GM19455 (cell line): ENCODE data around the gene SEMA3A.
"Not testable (repeated sequence)": the region's sequence is repeated elsewhere in the genome, so short reads cannot be mapped to it uniquely, and the experiment has no call there.

Source experiments
- ATAC-seq: cut with Tn5 transposase; IDR thresholded peaks from one replicate; pipeline ENCODE4 v1.9.1; 2021; ENCODE audit not compliant: unreplicated experiment

SEMA3A gene

GRCh38 chr7:84157171-84157570 is 37.4 kb downstream of the SEMA3A start:
- ATAC-seq: no peak

DNA sequence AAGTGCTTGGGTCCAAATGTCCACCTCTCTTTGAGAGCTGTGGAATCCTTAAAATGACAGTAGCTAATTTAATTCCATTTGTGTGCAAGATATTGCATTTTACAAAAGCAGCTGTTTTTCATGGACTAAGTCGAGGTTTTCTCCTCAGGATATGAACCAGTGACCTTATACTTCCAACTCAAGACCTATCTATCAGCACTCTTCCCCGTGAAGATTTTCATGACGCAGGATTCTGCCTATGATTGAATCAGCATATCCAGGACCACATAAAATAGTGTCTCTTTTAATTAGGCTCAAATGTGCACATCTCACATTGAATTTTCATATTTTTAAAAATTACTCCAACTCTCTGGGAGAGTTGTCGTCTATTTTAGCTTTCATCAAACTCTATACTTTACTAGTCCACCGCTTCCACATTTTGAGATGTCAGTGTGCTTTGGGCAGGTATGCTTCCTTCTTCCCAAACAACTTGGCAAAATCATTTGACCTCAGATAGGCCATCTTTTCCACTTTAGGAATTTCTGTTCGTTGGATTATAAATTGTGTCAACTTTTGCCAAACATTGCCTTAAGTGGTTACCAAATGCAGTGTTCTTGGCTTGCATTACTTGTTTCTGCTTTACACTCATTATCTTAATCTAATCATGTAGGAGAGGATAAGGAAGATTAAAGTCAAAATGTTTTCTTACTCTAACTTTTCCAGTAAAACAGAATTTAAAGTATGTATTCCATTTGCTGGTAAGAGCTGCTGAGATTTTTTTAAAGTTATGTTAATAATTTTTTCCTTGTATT is 39.4 kb downstream of the SEMA3A start:
- ATAC-seq: no peak

- ATAC-seq: no peak
Observed at GRCh38 chr7:84152995-84153394, 41.6 kb downstream of the SEMA3A start.

GRCh38 chr7:84150370-84150769 is 44.2 kb downstream of the SEMA3A start:
- ATAC-seq: not testable (repeated sequence)

DNA sequence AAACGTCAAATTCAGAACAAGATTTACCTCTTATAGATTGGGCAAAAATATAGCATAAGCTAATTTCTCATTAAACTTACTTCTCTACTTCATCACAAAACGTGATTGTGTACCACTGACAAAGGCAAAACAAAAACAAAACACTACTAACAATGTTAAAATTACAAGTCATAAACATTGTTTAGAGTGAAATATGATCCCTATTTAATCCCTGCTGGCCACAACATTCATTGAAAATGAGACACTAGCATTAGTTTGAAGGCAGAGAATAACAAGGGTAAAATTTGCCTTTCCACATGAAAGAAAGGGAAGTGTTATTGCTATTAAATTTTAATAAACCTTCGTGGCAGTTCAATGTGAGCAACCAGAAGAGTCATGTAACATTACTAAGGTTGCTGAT is 45.0 kb downstream of the SEMA3A start:
- ATAC-seq: no peak

GRCh38 chr7:84145892-84146291 is 48.7 kb downstream of the SEMA3A start:
- ATAC-seq: no peak

- no peak for ATAC-seq
Observed at GRCh38 chr7:84144935-84145334, 49.7 kb downstream of the SEMA3A start.

DNA sequence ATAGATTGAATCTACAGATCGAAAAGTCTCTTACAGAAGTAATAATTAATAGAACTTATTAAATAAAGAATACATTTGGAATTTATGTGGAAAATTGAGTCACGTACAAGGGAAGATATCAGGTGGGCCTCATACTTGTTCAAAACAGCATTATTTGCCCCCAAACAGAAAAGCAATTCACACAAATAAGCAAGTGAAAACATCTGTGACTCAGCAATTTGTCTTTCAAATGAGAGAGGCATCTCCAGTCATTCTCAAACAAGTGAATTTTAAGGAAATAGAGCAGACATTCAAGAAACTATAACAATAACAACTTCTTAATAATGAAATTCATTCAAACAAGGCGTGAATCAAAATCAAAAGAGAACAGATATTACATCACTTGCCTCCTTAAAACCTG is 50.1 kb downstream of the SEMA3A start:
- ATAC-seq: no peak

DNA sequence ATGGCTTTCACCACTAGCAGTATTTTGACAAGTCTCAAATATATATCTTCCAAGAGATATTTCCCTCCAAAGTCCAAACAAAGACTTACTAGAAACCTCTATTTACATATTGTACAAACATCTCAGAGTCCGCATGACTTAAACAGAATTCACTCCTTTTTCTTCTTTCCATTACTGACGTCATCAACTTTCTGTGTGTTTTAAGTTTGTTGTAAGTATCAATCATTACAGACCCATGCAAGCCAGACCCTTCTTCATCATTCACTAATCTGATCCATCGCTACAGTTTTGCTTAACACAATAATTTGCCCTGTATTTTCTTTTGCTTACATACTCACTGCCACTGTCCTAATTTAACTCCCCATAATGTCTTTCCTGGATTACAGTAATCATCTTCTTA is 51.9 kb downstream of the SEMA3A start:
- no peak for ATAC-seq

GRCh38 chr7:84139986-84140729 is 54.4 kb downstream of the SEMA3A start:
- ATAC-seq: no peak

DNA sequence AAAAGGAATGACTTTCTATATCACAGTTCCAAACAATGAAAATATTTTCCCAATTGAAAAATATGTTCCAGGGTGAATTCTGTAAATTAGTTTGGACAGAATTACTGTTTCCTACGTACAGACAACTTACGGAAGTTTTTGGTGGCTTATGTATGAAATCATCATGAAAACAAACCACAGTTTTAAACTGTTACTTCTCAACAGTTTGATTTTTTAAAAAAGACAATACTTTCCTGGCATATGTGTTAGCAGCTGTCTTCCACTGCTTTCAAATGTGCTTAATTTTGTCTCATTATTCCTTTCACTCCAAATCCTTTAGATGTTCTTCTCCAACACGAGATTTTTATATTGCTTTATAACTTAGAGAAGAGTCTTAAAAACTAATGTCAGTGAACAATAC is 56.2 kb downstream of the SEMA3A start:
- no peak for ATAC-seq

DNA sequence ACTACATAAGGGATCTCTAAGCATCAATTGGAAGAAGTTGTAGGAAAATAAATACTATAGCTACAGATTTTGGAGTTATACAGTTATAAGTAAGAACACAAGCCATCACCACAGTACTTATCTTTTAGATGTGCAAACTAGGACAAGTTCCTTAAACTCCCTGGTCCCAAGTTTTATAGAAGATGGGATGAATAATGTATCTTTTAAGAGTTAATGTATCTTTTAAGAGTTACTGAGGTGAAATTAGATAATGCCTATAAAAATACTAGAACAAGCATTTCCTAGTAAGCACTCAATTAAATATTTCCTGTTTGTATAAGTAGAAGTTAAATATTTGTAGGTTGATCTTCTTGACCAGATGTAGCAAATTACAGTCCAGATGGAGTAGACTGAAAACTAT is 56.8 kb downstream of the SEMA3A start:
- ATAC-seq: no peak

DNA sequence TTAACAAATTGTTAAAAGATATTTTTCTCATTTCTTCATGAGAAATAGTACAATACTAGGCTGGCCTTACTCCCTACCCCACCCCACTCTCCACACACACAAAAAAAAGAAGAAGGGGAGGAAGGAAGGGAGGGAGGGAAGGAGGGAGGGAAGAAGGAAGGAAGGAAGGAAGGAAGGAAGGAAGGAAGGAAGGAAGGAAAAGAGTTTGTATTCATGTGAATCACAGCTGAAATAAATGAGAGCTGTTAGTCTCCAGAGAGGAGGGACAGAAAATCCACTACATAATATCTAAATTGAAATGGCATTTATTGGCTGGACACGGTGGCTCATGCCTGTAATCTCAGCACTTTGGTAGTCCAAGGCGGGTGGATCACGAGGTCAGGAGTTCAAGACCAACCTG is 57.8 kb downstream of the SEMA3A start:
- no peak for ATAC-seq

GRCh38 chr7:84136336-84136735 is 58.3 kb downstream of the SEMA3A start:
- ATAC-seq: no peak

- no peak for ATAC-seq
Observed at GRCh38 chr7:84134169-84134568, 60.4 kb downstream of the SEMA3A start.

- ATAC-seq: no peak
Observed at GRCh38 chr7:84125654-84126053, 68.9 kb downstream of the SEMA3A start.

DNA sequence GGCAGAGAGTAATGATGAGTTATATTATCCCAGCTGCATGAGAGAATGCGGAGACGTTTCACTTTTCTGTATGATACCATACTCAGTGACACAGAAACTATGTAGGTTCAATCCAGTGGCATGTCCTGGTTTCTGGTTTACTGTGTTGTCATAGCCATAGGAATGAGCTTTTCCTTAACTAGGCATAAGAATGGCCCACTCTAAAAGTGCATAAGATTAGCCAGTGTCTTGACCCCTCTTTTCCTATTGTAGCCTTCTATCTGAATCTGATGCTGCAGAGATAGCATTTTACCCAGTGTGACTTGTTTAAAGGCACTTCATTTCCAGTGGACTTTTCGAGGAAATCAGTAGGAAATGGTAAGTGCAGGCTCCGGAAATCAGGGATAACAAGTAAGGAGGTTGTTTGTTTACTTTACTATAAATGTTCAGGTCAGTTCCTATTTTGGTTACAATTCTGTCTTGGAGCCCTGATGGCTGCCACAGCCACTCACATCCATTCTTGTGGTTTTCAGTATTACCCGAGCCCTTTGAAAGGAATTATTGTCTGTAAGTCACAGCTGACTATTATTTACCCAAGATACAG is 70.5 kb downstream of the SEMA3A start:
- ATAC-seq: no peak

DNA sequence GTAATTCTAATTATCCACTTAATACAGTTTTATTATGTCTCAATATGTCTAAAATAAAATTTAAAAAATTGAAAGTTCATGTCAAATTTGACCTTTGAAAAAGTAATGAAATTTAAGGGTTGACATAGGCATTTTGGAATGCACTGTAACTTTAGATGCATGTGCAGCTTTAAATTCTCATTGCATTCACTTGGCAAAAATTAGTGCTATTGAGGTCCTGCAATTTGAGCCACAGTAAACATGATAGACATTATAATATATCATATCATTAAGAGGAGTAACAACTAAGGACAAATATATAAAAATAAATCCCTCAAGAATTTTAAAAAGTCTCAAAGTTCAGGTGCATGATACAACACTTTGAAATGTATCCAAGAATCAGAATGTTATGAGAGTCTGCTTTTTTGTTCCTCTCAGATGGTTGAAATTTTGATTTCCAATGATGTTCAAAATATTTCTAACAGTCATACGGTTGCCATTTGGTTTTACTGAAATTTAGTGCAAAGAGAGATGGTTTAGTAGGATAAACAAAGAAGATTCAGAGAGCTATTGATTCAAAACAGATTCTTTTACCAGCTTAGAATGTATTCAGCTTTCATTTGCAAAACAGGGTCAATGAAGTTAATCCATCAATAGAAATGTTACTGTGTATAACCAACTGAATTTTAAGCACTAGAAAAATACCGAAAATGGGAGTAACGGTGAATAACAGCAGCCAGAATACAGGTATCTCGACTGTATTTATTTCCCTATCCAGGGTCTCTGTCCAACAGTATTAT is 71.8 kb downstream of the SEMA3A start:
- no peak for ATAC-seq

GRCh38 chr7:84117304-84117703 is 77.3 kb downstream of the SEMA3A start:
- ATAC-seq: no peak

DNA sequence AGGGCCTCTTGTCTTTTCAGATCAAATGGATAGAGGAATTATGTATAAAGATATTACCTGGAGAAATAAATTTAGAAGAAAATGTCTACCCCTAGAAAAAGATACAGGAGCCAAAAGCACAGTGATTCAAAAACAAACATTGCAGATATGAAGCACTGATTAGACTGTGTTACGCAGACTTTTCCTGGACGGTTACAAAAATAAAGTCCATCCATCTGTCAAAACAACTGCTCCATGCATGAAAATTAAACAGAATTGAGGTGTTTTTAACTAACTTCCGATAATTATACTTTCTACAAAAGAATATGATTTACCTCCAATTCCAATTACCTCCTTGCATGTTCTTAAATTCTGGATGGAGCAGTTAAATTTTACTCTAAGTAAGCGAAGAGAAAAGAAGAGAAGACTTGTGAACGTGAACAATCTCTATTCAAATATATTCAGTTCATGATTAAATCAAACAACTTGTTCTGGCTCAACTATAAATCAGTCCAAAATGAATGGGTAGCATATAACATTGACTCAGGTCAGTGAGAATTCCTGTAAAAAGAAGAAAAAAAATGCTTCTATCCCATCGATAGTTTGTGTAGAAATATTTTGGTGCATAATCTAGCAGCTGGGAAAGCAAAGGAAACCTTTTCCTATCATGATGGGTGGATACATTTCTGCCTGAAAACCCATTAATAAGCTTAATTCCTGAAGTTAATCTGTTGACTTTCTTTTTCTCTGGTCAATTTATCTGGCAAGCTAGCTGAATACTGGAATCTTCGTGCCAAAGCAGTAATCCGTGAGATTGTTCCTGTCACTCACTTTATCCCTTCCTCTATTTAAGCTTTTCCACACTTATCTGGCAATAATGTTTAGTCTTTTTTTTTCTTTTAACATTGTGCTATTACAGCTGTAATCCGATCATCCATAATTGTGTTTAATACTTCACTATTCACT is 80.4 kb downstream of the SEMA3A start:
- no peak for ATAC-seq
